HG03175 (cell line): ENCODE measurements around the gene RNU6-7.

Source experiments
- ATAC-seq: cut with Tn5 transposase; IDR thresholded peaks from one replicate; pipeline ENCODE4 v1.9.1; 2021; ENCODE audit warnings: mild to moderate bottlenecking, moderate library complexity; ENCODE audit not compliant: unreplicated experiment

RNU6-7 gene

GRCh38 chr14:32203928-32204357, 2.1 kb downstream of the RNU6-7 start:
- no peak for ATAC-seq

DNA sequence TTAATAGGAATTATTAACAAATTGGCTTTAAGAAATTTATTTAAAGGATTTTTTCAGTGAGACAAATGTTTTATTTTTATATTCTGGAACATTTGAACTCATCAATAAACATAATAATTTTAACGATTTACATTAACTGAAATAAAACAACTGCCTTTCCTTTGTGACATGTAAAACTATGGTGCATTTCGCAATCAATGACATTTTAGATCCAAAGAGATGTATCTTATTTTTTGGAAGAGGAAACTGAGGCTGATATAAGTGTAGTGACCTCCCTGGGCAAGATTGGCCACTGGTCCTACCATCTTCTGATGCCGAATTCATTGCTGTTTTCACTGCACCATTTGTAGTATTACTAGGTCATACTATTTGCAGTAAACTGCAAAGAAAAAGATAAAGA, 3.7 kb downstream of the RNU6-7 start:
- no peak for ATAC-seq

DNA sequence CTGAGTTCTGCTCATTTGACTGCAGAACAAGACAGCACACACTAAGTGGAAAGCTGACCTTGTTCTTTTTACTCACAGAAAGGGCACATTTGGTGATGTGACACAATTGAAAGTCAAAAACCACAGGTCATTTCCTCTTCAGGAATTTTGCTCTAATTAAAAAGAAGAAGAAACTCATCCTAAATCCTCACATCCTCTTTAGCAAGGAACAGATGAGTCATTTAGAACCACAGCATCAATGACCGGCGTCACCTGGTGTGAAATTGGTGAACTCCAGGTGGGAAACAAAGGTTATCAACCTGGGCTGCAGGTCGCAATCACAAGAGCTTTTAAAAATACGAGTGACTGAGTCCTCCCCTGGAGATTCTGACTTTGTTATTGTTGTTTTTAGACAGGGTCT, 4.1 kb downstream of the RNU6-7 start:
- no peak for ATAC-seq

DNA sequence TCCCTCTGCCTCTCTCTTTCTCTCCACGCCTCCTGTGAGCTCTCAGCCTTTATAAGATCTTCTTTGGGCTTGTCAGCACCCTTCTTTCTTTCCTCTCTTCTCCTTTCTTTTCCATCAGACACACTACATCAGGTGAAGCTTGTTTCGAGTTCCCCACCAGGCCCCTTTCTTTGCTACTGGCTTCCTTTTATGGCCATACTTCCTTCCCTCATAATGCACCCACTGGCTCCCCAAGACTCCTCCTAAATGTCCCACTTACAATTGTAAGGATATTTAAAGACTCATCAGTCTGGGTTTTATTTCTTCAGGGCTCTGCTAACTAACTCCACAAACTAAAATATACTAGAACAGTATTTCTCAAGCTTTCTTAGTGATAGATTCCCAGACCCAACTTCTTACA, 4.7 kb downstream of the RNU6-7 start:
- no peak for ATAC-seq

GRCh38 chr14:32208490-32208889, 6.6 kb downstream of the RNU6-7 start:
- no peak for ATAC-seq

DNA sequence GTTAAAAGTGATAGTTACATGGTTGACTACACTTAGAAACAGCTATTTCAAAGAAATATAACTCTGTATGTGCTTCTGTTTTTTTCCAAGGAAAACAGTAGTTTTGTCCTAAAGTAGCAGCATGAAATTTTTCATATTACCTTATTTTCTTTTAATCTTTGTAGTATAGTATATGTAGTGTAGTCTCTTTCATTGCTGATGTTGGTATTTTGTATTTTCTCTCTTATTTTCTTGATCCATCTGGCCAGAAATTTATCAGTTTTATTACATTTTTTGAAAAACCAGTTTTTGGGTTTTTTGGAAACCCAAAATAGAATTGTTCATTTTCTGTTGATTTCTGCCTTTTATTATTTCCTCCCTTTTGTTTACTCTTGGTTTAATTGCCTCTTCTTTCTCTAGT, 7.6 kb downstream of the RNU6-7 start:
- ATAC-seq, result no peak

GRCh38 chr14:32211068-32211404, 9.2 kb downstream of the RNU6-7 start:
- no peak for ATAC-seq

- ATAC-seq, result no peak
Measured at GRCh38 chr14:32212833-32213232, 11.0 kb downstream of the RNU6-7 start.

DNA sequence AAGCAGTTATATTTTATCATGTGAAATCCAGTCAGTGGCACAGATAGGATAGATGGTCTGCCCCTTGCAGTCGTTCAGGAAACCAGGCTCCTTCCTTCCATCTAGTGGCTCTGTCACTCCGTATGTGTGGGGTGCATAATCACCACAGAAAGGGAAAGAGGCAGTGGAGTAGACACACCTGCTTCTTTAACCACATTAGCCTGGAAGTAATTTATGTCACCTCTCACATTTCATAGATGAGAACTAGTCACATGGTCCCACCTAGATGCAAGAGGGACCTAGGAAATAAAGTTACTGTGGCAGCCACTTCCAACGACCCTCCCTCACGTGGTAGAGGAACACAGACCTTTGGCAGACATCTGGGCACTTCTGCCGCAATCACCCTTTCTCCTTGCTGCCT, 15.5 kb downstream of the RNU6-7 start:
- no peak for ATAC-seq

- no peak for ATAC-seq
Measured at GRCh38 chr14:32224737-32225377, 23.0 kb downstream of the RNU6-7 start.

DNA sequence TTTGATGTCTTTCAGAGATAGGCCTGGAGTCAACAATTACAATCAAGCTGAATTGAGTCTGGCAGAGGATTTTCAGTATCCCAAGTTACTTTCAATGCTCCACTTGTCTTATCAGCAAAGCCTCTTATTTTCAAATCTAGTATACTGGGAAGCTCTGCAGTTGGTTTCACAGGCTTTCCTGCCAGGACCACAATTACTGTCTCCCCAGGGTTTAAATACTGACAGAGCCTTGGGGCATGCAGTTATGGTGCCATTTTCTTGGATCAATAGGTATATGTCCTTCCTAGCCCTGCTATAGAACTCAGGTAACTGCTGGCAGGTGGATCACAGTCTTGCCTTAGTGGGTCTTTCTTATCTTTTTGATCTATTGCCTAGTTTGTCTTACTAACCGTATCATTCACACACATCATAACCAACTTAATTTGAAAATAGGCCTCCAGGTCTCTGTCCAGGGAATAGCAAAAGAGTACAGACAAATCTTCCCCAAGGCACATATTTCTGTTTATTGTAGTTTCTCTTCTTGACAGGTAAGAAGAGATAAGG, 23.6 kb downstream of the RNU6-7 start:
- ATAC-seq, result no peak

- no peak for ATAC-seq
Measured at GRCh38 chr14:32226056-32226455, 24.2 kb downstream of the RNU6-7 start.

GRCh38 chr14:32230181-32230580, 28.3 kb downstream of the RNU6-7 start:
- ATAC-seq, result no peak

DNA sequence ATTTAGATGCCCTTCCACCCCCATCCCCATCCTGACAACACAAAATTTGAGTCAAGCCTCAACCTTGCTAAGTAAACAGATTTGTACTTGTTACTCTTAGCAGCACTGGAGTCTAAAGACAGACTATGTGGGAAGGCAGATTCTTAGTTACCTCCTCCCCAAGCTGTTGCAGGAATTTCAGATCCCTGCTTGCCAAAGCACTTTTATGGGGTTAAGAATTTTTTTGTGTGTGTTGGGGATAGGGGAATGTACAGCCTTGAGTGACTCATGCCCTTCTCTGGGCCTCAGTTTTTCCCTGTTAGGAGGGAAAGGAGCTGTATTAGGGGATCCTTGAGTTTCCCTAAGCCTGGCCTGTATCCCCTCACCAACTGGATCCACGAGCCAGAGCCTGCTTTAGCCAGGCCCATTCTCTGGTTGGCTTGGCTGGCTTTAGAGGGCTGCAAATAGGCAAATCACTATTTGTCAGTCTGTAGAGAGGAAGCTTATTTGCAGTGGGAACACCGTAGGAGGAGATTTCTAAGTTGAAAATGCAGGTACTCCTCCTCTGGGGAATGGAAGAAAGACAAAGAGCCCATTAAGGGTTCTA, 28.9 kb downstream of the RNU6-7 start:
- no peak for ATAC-seq

DNA sequence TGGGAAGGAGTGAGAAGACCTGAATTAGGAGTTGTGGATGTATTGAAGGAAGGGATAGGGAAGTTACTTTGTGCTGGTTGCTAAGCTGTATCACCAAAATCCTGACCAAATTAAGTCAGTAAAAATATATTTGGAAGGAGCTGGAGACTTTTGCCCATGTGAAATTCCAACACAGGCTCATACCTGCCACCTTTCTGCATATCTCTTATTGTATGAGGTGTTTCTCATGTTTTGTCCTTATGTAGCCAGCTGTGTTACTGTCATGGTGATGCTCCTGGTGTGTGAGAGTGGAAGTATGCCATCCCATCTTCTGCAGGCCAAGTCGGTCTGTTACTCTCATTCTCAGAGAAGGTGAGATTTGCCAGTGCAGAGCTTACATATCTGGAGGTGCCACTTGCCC, 30.6 kb downstream of the RNU6-7 start:
- ATAC-seq, result no peak

DNA sequence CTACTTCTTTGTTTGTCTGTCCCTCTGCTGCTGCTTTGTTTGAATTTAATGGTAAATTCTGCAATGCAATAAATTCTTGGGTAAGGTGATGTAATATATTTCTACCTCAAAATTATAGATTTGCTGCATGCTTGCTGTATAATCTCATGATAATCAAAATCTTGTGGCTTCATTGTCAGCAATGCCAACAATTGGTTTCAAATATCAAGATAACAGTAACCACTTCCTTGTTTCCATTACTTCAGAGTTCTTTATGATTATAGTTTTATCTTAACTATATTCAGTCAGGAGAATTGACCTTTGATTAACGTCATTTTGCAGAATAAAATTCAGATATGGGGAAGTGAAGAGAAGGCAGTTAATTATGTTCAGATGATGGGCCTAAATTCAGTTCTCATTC, 31.4 kb downstream of the RNU6-7 start:
- no peak for ATAC-seq

DNA sequence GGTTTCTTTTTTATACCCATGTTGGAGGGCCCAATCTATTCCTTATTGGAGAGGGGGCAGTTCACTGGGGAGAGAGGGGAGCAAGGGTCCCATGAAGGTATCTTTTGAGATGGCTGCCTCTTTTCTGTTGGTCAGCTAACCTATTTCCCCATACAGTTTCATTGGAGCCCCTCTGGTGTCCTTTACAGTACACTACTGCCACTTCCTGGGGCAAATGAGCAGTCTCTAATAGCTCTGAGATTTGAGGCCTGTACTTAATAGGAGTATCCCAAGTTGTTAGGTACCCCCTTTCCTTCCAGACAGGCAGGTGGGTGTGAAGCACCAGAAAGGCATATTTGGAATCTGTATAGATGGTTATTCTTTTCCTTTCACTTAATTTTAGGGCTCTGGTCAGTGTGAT, 42.6 kb downstream of the RNU6-7 start:
- no peak for ATAC-seq

GRCh38 chr14:32246751-32247150, 44.9 kb downstream of the RNU6-7 start:
- ATAC-seq, result no peak

DNA sequence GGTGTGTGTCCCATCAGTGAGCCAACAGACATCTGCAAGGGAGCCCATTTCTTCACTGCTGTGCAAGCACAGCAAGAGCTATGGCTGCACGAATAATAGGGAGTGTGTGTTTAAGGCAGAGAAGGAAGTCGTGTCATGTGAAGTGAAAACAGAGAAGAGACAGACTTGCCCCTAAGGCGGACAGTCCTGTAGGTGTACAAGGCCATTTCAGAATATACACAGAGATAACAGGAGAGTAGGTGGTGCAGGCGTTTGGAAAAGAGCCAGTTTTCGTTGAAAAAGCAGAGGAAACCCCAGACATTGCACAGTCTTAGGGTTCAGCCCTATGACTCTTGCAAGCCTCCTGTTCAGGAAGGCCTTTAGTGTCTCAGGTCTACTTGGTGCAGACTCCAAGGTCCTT, 47.5 kb downstream of the RNU6-7 start:
- no peak for ATAC-seq

DNA sequence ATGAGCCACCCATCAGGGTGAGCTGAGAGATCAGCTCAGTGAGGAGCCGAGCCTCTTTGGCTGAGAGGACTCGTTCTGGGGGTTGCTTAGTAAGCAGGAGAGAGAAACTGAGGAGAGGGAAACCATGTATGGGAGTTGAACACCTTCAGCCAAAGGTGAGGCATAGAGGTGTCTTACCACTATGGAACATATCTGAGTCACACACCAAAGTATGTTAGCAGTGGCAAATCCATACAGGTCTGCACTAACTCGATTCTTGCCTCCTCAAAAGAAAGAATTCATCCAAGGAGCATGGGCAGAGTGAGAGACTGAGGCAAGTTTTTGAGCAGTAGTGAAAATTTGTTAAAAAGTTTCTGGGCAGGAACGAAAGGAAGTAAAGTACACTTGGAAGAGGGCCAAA, 47.9 kb downstream of the RNU6-7 start:
- no peak for ATAC-seq

DNA sequence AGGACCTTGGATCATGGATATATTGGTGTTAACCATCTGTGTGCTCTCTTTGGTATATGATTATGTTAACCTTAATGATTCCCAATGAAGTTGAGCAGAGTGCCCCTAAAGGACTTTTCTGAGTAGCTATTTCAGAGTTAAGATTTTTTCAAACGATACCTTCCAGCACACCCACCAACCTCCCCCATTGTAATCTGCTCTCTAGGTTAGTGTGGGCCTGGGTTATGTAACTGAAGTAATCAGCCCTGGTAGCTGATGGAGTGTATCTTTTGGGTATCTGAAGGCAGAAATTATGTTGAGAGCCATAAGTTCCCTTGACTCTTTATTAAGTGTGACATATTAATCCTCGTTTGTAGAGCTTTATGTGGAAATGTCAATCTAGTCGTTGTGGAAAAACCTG, 48.8 kb downstream of the RNU6-7 start:
- no peak for ATAC-seq

- no peak for ATAC-seq
Measured at GRCh38 chr14:32251530-32251929, 49.7 kb downstream of the RNU6-7 start.
